Embryonic facial prominence (tissue), 1 donor: ENCODE results near the gene CDC40.
"Not testable (repeated sequence)": the region's sequence is repeated elsewhere in the genome, so short reads cannot be mapped to it uniquely, and the experiment has no call there.

ENCODE experiments used
- DNase-seq: peaks from one replicate; pipeline ENCODE4 v3.0.0-alpha.2; 2016; ENCODE audit errors: extremely low spot score

CDC40 gene

GRCh38 chr6:110270165-110270564 lies 89.9 kb downstream of the CDC40 start:
- no peak for DNase-seq

GRCh38 chr6:110271732-110272022 lies 91.5 kb downstream of the CDC40 start:
- no peak for DNase-seq

DNA sequence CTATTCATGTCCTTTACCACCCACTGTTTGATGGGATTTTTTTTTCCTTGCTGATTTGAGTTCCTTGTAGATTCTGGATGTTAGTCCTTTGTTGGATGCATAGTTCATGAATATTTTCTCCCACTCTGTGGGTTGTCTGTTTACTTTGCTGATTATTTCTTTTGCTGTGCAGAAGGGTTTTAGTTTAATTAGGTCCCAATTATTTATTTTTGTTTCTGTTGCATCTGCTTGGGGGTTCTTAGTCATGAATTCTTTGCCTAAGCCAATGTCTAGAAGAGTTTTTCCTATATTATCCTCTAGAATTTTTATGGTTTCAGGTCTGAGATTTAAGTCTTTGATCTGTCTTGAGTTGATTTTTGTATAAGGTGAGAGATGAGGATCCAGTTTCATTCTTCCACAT lies 92.6 kb downstream of the CDC40 start:
- not testable (repeated sequence) for DNase-seq

DNA sequence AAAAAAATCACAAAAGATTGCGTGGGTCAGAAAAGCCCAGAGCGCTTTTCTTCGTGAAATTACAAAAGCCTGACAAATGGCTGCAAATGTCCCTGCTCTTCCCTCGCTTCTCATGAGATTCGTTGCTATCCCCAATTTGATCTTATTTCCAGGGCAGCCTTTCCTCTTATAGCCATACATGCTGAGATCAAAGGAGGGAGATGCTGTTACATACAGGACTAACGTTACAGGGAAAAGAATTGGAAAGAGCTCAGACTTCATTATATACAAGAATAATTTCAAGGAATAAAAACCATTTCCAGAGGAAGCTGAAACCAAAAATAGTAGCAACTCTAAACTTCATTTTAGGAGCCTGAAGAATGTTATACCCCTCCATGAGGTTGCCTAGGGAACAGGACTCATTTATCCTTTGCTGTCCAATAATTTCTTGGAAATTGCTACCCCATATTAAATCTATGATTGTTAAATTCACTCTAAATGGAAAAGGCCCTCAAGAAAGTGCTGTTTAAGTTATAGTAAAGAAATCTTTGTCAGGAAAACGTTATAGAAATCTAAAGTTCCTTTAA lies 97.0 kb downstream of the CDC40 start:
- DNase-seq: no peak
